NCI-H345 treated with DMSO at 0.1 percent for 48 hours (cell line): ENCODE results near the gene PAPPA.

Source experiments
- DNase-seq: peaks from one replicate; lab custom pipeline; 2025; ENCODE audit not compliant: unreplicated experiment; lab: John Stamatoyannopoulos, UW

Gene PAPPA

GRCh38 chr9:116181853-116182610, 28.4 kb downstream of the PAPPA start:
- DNase-seq, result no peak

DNA sequence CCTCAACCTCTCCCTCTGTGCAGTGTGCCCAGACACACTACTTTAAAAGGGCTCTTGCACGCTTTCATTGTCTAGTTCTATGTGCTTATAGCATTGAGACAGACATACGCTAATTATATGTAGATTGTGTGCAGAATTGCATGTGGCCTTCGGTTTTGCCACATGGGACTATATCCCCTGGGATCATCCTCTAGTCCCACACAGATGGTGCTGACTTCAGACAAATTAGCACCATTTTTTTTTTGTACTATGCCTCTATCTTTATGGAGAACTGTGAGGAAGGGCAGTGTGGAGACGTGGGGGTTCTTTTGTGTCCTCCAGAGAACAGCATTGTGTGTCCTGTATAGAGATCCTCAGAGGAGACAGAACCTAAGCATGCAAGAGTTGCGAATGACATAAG, 29.3 kb downstream of the PAPPA start:
- no peak for DNase-seq

- no peak for DNase-seq
These were observed 34.1 kb downstream of the PAPPA start for GRCh38 chr9:116187570-116188170.

DNA sequence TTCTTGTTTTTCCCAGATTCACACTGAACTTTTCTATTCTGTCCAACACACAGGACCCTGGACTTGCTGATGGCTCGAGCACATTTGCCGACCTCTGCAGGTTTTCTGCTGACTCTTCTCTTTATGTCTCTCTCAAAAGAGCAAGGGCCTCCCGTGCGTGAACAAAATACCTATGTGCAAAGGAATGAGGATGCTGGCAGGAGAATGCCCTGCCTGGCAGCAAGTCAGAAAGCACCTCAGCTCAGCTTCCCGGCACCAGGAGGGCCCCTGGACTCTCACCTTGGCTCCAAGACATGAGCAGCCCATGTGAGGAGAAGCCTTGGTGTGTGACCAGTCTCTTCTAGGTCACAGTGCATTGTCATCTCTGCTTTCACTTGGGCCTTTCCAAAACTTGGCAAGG, 36.1 kb downstream of the PAPPA start:
- no peak for DNase-seq

- no peak for DNase-seq
These were observed 37.2 kb downstream of the PAPPA start for GRCh38 chr9:116190637-116191396.

DNA sequence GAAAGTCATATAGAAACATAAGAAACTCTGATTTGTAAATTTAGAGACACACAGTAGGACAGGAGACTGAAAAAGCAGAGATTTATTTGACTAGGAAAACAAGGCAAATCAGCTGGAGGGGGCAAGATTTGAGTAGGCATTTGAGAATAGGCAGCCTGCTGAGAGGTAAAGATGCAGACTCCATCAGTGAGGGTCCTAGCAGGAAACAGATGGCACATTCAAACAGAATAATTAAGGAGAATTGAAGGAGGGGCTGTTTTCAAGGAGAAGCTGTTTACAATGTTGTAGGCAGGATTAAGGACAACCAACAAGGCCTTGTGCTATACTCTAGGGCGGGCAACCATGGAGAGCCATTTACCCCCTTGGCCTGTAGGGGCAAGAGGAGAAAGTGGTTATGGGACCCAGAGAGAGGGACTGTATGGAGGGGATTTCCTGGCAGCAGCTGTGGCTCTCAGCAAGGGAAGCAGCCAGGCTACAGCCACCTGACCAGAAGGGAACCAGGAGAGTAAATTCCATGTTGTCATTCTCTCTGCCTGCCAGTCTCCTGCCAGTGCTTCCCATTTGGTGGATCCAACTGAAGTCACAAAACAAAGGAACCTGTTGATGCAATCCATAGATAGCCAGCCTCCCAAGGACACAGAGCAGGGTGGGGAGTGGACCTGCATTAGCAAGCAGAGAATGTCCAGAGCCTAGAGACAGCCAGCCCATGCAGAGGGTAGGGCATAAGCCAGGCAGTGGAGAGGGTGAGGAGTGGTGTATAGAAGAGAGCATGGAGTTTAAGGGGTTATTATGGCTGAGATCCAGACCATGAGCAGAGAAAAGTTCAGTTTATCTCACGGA, 38.2 kb downstream of the PAPPA start:
- DNase-seq, result no peak

GRCh38 chr9:116193636-116194035, 40.0 kb downstream of the PAPPA start:
- no peak for DNase-seq

- no peak for DNase-seq
These were observed 43.2 kb downstream of the PAPPA start for GRCh38 chr9:116196806-116197205.

- no peak for DNase-seq
These were observed 44.8 kb downstream of the PAPPA start for GRCh38 chr9:116198344-116198743.

GRCh38 chr9:116202219-116202912, 48.8 kb downstream of the PAPPA start:
- DNase-seq, result no peak

DNA sequence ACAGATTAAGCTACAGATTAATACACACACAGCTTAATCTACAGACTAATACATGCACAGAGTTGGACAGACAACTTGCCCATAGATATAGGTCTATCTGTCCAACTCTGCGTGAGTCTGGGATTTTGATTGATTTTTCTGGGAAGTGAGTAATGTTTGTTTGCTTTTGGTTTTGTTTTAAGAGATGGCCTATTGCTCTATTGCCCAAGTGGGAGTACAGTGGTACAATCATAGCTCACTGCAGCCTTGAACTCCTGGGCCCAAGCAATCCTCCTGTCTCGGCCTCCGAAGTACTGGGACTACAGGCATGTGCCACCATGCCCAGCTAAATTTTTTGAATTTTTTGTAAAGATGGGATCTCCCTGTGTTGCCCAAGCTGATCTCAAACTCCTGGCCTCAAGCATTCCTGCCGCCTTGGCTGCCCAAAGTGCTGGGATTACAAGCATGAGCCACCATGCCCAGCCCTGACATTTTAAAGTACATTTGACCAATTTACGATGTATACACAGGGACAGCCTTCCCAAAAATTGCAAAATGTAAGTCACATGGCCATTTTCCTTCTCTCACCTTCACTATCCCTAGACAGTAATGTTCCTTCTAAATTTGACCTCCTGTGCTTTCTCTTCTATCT, 50.8 kb downstream of the PAPPA start:
- DNase-seq, result no peak

DNA sequence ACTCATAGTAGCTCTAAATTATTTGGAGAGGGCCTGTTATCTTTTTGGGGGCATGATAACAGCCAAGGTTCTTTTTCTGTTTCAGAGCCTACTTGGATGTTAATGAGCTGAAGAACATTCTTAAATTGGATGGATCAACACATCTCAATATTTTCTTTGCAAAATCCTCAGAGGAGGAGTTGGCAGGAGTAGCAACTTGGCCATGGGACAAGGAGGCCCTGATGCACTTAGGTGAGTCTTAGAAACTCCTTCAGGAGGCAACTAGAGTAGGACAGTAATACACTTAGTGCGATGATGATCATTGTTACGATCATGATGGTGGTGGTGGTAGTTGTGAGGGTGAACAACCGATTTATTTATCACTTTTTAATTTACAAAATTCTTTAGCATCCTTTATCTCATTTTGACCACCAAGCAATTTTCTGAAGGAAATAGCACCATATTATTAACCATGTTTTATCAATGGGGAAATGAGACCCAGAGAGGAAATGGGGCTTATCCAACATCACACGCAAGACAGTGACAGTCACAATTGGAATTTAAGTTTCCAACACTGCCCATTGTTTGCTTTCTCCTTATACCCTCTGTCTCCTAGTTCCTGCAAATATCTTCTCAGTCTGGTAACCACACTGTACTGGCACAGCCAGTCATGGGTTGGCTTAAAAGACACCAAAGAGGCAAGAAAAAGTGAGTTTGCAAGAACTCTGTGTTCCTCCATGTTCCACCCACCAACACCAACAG, 54.0 kb downstream of the PAPPA start:
- DNase-seq, result no peak

DNA sequence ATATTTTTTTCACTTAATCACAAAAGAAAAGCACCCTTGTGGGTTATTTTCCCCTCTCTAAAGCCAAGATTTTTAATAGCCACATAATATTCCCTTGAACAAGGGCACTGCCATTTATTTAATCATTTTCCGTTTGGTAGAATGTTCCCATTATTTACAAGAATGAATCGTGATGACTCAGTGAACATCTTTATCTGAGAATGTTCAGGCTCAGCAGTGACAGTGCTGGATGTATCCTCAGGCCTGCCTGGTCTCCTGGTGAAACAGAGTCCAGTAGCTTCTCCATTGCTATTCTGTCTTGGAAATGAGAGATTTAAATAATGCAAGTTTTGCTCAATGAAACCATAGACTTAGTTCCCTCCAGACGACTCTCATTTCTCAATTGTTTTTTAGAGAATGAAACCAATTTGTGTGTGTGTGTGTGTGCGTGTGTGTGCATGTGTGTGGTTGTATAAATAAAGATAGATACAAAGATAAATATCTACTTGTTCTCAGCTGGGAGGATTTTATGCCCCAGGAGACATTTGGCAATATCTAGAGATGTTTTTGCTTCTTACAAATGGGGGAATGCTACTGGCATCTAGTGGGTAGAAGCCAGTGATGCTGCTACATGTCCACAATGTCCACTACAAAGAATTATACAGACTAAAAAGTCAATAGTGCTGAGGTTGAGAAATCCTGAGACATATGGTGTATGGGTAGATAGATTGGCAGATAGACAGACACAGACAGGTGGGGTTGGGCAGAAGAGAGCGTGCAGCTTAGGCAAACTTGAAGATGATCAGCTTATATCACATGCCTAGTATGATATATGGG, 55.0 kb downstream of the PAPPA start:
- no peak for DNase-seq

DNA sequence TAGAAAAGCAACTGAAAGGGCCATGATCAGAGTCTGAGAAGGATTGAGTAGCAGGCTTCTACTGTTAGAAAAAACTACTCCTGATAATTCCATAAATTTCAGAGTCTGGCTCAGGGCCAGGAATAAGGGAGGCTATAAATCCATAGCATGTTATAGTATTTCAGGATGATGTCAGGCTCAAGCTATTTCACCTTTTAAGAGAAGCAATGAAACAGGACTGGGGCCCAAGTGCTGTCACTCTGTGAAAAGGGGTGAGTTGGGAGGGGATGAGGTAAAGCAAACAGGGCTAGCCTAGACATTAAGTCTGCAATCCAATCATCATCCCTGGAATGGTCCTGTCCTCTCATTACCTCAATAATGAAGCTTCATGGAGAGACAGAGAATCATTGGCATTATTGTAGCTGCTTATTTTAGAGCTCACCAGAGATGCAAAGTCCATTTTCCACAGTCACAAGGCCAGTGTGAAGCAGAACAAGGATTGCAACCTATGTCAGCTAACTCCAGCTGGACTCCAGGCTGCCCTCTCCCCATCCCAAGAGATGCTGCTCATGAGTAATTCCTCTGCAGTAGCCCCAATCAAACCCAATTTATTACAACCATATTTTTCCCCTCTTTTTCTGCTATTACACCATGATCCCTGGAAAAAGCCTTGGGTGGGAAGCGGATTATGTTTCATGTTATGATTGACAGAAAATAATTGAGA, 56.0 kb downstream of the PAPPA start:
- no peak for DNase-seq

- no peak for DNase-seq
These were observed 59.5 kb downstream of the PAPPA start for GRCh38 chr9:116212986-116213692.

DNA sequence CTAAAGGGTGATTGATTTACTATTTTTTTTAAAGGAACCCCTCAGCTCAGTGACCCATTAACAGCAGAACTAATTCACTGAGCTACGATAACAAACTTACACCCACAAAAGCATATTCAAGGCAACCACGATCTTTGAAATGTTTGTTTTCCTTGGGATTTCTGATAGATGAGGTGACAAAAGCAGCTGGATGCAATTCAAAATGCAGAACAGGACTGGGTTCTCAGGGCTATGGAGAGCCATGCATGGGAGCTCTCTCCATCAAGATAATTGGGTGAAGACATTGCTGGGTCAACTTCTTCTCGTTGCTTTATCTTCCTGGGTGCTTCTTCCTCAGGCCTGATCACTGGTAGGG, 60.1 kb downstream of the PAPPA start:
- DNase-seq, result no peak

- DNase-seq, result no peak
These were observed 64.8 kb downstream of the PAPPA start for GRCh38 chr9:116218399-116218798.

DNA sequence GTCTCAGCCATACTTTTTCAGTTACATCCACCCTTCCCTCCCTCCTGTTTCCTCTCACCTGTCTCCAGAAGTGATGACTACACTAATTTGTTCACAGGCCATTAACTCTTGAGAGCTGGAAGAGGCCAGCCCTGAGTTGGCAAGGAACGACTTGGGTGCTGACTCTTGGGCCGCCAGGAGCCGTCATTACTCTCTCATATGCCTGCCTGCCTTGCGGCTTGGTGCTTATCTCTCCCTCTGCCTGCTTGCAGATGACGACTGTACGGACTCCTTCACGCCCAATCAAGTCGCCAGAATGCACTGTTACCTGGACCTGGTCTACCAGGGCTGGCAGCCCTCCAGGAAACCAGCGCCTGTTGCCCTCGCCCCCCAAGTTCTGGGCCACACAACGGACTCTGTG, 66.1 kb downstream of the PAPPA start:
- peak; percentile 11 for DNase-seq
